Measurements from ENCODE around the gene TBX19.

The TBX19 gene
- total RNA-seq = 3.6 to 3.9 reads per million in 2 donors

DNA sequence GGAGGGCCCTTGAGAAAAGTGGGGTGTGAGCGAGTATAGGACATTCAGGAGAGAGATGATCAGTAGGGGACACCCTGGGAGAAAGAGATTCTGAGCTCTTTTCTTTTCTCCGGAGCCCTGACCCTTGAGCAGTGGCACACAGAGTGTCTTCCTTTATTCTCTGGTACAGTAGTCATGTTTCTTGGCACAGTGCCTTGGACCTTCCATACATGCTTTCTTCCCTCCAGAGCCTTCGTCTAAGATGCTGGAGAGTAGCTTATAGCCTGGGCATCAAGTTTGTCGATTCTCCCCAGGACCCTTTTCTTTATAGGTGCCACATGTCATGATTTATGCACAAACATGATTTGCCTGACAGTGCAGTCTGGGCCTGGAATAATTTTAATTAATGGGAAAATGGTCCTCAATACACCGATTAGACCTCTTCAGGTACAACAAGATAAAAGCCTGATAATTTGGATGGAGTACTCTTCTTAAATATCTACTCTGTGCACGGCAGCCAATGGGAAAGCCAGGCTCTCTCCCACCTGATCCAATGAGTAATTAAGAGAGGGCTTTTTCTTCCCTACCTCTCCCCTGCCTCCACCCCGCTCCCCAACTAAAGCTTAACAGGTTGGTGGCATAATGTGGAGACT is at the start of gene TBX19:
TBX19 (plus strand) TSS at position 582 of the 632 bp plus-strand sequence. CDS start 214 bp downstream, outside the sequence.
- DNase-seq = no peak

DNA sequence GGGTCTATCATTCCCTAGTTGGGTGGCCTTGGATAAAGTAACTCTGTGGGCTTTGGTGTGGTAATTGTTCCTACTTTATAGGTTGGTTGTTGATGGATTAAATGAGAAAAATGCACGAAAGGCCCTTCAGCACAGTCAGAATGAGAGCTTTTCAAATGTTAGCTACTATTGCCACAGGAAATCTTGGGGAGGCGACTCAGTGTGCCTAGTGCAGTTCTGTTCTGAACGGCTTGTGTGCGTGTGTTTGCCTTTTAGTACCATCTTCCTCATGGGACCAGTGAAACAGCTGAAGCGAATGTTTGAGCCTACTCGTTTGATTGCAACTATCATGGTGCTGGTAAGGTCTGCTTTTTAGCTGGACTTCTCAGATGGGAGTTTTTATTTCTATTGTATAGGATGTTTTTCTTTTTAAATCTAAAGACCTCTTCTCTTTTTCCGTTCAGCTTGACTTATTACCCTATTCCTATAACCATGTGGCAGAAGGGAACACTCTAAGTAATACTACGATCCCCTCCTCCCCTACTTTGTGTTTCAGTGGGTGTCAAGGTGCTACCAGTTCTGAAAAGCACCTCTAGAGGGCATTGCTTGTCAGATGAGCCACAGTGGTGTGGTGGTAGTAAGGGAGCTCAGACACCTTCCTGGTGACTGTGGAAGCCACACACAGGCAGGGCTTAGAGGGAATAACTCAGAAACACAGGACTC is 45.7 kb upstream of the TBX19 start:
- DNase-seq = no peak

- DNase-seq = no peak
Measured at GRCh38 chr1:168235548-168235885, 45.2 kb upstream of the TBX19 start.

DNA sequence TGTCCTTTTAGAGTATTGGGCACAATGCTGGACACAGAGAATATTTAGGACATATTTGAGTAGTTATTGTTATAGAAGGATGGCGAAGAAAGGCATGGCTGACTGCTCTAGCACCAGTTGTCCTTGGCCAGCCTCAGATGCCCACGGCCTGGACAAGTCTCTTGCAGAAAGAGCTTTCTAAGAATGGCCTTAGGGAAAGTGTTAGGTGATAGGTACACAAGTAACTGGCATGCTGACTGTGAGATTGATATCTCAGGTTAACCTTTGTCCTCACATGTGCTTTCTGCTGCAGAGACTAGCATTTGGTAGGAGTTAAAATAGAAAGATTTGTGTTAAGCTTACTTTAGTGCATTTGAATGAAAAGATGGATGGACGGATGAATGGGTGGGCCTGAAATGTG is 44.7 kb upstream of the TBX19 start:
- DNase-seq = no peak

GRCh38 chr1:168236836-168237611 is 43.7 kb upstream of the TBX19 start:
- DNase-seq = no peak

GRCh38 chr1:168243198-168243597 is 37.5 kb upstream of the TBX19 start:
- DNase-seq = no peak

DNA sequence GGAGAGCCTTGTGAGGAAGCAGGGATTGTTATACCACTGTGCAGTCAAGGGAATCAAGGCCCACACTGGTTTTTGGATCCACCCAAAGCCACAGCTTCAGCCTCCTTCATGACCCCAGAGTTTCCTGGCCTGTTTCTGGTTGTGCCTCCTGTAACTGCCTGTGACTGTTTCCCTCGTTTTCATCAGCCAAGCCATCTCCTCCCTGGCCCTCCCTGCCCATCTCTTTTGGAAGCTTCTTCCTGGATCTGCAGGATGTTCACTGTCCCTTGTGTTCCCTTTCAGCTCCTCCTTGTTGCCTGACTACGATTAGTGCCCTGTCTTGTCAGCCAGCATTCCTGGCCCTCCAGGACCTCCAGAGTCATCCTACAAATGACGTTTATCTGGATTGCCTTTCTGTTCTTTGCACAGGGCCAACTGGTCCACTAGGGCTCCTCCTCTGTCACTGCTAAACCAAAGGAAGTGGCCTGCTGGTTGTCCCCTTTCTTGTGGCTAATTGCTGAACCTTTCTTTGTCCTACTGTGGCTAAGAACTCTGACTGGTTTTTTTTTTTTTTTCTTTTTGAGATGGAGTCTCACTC is 37.0 kb upstream of the TBX19 start:
- no peak for DNase-seq

DNA sequence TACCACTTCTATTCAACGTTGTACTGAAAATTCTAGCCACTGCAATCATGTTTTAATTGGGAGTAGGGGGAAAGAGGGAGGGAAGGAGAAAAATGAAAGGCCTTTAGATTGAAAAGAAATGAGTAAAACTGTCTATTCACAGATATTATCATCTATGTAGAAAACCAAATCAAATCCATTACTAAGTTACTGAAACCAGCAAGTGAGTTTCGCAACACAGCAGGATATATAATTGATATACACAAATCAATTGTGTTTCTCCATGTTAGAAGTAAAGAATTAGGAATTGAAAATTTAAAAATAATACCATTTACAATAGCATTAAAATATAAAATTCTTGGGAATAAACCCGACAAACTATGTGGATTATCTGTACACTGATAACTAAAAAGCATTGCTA is 35.6 kb upstream of the TBX19 start:
- DNase-seq = no peak

DNA sequence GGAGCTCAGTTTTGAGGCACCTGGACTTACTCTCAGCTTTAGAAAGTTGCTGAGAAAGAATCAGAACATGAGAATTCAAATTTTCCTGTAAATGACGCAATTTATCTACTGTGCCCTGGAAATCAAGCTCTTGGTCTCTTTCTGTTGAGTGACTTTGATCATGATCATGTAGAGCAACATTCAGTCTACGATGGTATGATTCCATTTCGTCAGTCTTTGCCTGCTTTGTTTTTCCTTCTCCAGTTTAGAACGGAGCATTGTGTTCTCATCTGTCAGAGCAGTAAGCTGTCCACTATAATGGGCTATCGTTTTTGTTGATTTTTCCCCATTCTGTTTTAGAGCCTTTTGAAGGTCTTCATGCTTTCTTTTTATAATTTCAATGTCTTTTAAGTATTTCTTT is 34.2 kb upstream of the TBX19 start:
- DNase-seq = no peak

- DNase-seq = no peak
Measured at GRCh38 chr1:168252204-168252733, 28.4 kb upstream of the TBX19 start.

DNA sequence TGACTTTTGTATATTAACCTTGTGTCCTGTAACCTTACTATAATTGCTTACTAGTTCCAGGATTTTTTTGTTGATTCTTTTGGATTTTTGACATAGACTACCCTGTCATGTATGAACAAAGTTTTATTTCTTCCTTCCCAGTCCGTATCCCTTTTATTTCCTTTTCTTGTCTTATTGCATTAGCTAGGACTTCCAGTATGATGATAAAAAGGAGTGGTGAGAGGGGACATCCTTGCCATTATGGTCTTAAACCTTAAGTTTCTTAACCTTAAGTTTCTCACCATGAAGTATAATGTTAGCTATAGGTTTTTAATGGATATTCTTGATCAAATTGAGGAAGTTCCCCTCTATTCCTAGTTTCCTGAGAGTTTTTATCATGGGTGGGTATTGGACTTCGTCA is 24.5 kb upstream of the TBX19 start:
- DNase-seq = no peak

DNA sequence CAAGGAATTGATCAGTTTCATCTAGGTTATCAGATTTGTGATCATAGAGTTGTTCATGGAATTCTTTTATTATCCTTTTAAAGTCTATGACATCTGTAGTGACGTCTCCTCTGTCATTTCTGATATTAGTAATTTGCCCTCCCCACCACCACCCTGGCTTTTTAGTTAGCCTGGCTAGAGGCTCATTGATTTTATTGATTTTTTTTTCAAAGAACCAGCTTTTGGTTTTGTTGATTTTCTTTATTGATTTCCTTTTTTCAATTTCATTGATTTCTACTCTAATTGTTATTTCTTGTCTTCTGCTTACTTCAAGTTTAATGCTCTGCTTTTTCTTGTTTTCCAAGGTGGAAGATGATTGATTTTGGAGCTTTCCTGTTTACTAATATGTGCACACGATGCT is 23.3 kb upstream of the TBX19 start:
- no peak for DNase-seq

GRCh38 chr1:168259567-168259966 is 21.1 kb upstream of the TBX19 start:
- DNase-seq = no peak

DNA sequence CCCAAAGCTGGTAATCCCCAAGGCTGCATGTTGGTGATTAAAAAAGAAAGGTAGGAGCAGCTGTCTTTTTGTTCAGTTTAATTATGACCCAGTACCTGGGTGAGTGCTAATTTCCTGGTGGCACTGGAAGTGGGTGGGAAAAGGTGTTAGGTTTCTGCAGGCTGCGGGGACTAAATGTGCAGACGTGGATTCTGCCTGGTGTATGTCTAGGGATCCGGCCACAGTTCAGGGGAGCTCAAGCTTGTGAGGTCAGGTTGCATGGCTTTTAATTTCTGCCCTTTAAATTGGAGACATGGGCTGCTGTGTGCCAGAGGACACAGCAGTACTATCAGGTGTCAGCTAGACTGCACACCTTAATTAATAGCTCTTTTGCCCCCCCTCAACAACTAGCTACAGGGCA is 20.3 kb upstream of the TBX19 start:
- no peak for DNase-seq

DNA sequence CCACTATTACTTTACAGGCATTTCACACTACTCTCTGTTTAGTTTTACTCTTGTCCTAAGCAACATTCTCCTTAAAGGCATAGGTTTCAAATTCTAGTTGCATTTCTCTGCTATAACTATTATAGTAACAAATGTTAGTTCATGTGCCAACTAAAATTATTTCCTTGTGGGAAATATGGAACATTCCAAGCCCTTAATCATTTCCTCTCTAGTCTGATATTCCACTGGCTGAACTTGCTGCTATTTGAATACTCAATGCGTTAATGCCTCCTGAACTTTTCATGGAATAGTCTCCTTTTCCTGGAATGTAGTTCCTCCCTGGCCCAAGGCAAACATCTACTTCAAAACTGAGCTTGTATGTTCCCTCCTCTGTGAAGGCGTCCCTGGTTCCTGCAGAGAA is 19.3 kb upstream of the TBX19 start:
- DNase-seq = no peak

GRCh38 chr1:168263130-168263529 is 17.5 kb upstream of the TBX19 start:
- no peak for DNase-seq

DNA sequence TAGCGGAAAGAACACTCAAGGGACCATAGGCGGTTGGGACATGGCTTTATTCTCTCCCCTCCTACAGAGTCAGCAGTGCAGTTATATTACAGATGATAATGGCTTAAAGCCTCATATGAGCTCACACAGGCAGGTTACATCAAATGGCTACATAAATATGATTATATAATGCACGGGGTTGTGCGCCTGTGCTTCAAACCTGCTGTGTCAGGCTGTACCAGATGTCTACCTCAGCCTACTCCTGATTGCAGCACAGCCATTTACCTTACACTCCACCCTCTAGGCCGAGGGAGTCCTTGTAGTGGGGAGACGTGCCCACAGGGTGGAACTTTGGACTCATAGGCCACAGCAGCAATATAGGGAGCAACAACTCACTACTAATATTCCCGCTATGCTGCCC is 16.4 kb upstream of the TBX19 start:
- DNase-seq = no peak

- no peak for DNase-seq
Measured at GRCh38 chr1:168265596-168265995, 15.1 kb upstream of the TBX19 start.

DNA sequence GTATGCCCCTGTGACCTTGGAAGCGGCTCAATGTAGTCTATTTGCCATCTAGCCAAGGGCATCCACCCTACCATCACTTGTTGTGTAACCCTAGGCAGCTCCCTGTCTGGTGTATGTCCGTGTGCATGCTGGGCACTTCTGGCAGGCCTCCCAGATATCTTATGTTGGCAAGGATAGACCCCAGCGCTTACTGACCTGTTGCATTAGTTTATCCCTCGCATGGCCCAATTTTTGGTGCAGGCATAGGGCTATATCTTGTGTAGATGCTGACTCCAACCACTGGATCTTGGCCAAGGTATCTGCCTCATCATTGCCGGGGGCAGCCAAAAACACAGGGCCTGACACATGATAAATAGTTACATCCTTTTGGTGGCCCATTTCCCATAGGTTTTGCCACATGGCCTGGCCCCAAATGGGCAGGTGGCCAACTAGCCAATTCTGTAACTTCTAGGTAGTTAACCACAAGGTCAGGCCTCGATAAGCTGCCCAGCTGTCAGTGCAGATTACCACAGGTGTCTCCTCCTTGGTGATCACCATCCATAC is 14.0 kb upstream of the TBX19 start:
- DNase-seq = no peak

- DNase-seq = no peak
Measured at GRCh38 chr1:168271636-168272035, 9.0 kb upstream of the TBX19 start.

DNA sequence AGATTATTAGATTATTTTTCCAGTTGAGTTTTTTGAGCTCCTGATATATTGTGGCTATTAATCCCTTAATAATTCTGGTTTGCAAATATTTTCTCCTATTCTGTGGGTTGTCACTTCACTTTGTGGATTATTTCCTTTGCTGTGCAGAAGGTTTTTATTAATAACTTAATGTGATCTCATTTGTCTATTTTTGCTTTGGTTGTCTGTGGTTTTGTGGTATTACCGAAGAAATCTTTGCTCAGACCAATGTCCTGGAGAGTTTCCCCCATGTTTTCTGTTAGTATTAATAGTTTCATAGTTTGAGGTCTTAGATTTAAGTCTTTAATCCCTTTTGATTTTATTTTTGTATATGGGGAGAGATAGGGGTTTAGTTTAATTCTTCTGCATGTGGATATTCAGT is 7.1 kb upstream of the TBX19 start:
- no peak for DNase-seq

- DNase-seq = no peak
Measured at GRCh38 chr1:168279253-168279652, 1.4 kb upstream of the TBX19 start.

Data from T-helper 9 cell (primary cell).